ENCODE data around the gene ADAM17.

The ADAM17 gene

GRCh38 chr2:9445089-9445488, 110.5 kb downstream of the ADAM17 start:
- in situ Hi-C loops (cut with HindIII; ENCODE audit: low pct_ligation_motif_present, low pct_unique_long_range_greater_than_20kb, low sequenced_read_pairs) = no loop called here
- no peak for DNase-seq

- in situ Hi-C loops (cut with HindIII; ENCODE audit: low pct_ligation_motif_present, low pct_unique_long_range_greater_than_20kb, low sequenced_read_pairs) = no loop called here
- no peak for DNase-seq
Measured at GRCh38 chr2:9443526-9443925, 112.1 kb downstream of the ADAM17 start.

- in situ Hi-C loops (cut with HindIII; ENCODE audit: low pct_ligation_motif_present, low pct_unique_long_range_greater_than_20kb, low sequenced_read_pairs) = no loop called here
- DNase-seq = no peak
Measured at GRCh38 chr2:9441556-9441955, 114.1 kb downstream of the ADAM17 start.

GRCh38 chr2:9440058-9440727, 115.4 kb downstream of the ADAM17 start:
- in situ Hi-C loops (cut with HindIII; ENCODE audit: low pct_ligation_motif_present, low pct_unique_long_range_greater_than_20kb, low sequenced_read_pairs) = no loop called here
- DNase-seq = no peak

GRCh38 chr2:9439536-9439935, 116.1 kb downstream of the ADAM17 start:
- in situ Hi-C loops (cut with HindIII; ENCODE audit: low pct_ligation_motif_present, low pct_unique_long_range_greater_than_20kb, low sequenced_read_pairs) = no loop called here
- no peak for DNase-seq
